Gastrocnemius medialis (tissue), 4 donors: ENCODE results near the gene BORCS5. TPM values are rescaled to one million over a fixed set of nuclear protein-coding genes. Genes with fewer than 3 reads are reported as not detected.

Experiments
- ATAC-seq, 2 donors: fragments of 150-250 bp; one replicate each; pipeline ENCODE4 v1.9.1; 2016
- DNase-seq, 2 donors: peaks; one replicate each; pipeline ENCODE4 v3.0.0-alpha.2; 2019
- H3K27ac ChIP-seq, 4 donors: fragments of 200-600 bp; sonication (generic); 1 replicate in 1 of 4; 2 replicates in 3 of 4; pipeline ENCODE4 v1.5.1; 2016 to 2018; ENCODE audit warnings: mild to moderate bottlenecking in 2 of 4, moderate library complexity in 1 of 4
- H3K27me3 ChIP-seq, 3 donors: fragments of 200-600 bp; sonication (generic) in 2 of 3; 1 replicate in 1 of 3; 2 replicates in 2 of 3; pipeline versions ENCODE4 v1.5.1 to v1.6.0; 2016 to 2019; ENCODE audit warnings: mild to moderate bottlenecking in 1 of 3, moderate library complexity in 1 of 3
- H3K36me3 ChIP-seq, 2 donors: fragments of 200-600 bp; sonication (generic) in 1 of 2; one replicate each; pipeline ENCODE4 v1.5.1; 2017 to 2018
- H3K4me1 ChIP-seq, 2 donors: fragments of 200-600 bp; sonication (generic) in 1 of 2; one replicate each; pipeline ENCODE4 v1.5.1; 2016 to 2017; ENCODE audit warnings: mild to moderate bottlenecking in 2 of 2
- H3K4me3 ChIP-seq, 4 donors: fragments of 200-600 bp; sonication (generic) in 3 of 4; 1 replicate in 1 of 4; 2 replicates in 3 of 4; pipeline ENCODE4 v1.5.1; 2016 to 2019; ENCODE audit warnings: mild to moderate bottlenecking in 2 of 4
- H3K9me3 ChIP-seq, 3 donors: fragments of 200-600 bp; sonication (generic) in 2 of 3; 1 replicate in 1 of 3; 2 replicates in 2 of 3; pipeline ENCODE4 v1.5.1; 2016 to 2019
- POLR2A ChIP-seq, 2 donors: fragments of 450-650 bp; IDR thresholded peaks; one replicate each; pipeline ENCODE4 v1.6.1; 2017; ENCODE audit warnings: antibody characterized with exemption in 2 of 2, mild to moderate bottlenecking in 2 of 2, moderate library complexity in 2 of 2
- in situ Hi-C, 4 donors: fragments of 200-750 bp; cut with MboI; loops; one replicate each; pipeline versions ENCODE4 v1.15.0 to v1.8.0; 2017; ENCODE audit warnings: low sequenced_read_pairs in 4 of 4
- intact Hi-C: fragments of 100-400 bp; cut with DNase I; formaldehyde crosslinking; loops from one replicate; pipeline ENCODE4 v1.15.1; 2023; ENCODE audit warnings: low total_unique reads
- total RNA-seq, 4 donors: library from RNA; depleted of rRNA; stranded (reverse); fragments of >200 nt; gene quantifications; one replicate each; pipeline versions ENCODE4 v1.1.0 to v1.2.3, GENCODE V29; 2016
- TF ChIP-seq, protein P1 (sequence below), 5 experiments: fragments of 450-650 bp in 3 of 5; fragments of 200-600 bp in 2 of 5; sonication (generic) in 2 of 5; IDR thresholded peaks in 4 of 5; conservative IDR thresholded peaks in 1 of 5; 1 replicate in 4 of 5; 2 replicates in 1 of 5; pipeline ENCODE4 v1.5.1; 2016 to 2019; ENCODE audit warnings: antibody characterized with exemption in 5 of 5, mild to moderate bottlenecking in 3 of 5, moderate library complexity in 3 of 5

BORCS5 gene
- total RNA-seq, 4 donors from 2014 or later: 13.0 to 13.9 (median 13.4) TPM

DNA sequence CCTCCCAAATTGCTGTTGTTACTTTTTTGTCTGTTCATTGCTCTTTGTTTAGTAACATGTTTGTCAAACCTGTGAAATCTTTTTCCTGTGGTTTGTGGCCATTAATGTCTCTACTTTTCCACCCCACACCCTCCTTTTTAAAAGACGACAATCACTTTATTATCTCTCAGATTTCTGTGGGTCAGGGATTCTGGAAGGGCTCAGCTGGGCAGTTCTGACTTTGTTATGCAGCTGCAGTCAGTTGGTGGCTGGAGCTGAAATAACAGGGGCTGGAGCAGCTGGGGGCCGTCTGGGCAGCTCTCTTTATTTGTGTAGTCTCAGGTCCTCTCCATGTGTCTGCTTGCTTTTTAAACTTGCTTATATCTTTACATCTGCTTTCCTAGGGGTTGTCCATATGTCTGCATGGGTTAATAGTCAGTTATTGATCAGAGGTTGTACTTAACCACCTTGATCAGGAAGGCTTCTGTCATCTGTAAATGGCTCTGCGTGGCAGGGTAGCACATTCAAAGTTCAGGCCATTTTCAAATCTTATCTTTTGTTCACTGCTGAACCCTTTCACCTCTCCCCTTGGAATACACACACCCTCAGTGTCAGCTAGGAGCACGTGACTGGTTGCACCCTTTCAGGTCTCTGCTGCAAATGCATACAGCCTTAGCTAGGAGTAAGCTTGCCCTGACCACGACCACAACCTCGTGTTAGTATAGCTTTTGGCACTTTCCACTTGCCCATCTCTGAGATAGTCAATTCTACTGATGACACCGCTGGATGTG lies 27.9 kb downstream of the BORCS5 start:
- intact Hi-C loops: no loop called here
- TF ChIP-seq POLR2A (IDR thresholded peaks at IDR 0.05): no peak
- TF ChIP-seq, protein P1, sequence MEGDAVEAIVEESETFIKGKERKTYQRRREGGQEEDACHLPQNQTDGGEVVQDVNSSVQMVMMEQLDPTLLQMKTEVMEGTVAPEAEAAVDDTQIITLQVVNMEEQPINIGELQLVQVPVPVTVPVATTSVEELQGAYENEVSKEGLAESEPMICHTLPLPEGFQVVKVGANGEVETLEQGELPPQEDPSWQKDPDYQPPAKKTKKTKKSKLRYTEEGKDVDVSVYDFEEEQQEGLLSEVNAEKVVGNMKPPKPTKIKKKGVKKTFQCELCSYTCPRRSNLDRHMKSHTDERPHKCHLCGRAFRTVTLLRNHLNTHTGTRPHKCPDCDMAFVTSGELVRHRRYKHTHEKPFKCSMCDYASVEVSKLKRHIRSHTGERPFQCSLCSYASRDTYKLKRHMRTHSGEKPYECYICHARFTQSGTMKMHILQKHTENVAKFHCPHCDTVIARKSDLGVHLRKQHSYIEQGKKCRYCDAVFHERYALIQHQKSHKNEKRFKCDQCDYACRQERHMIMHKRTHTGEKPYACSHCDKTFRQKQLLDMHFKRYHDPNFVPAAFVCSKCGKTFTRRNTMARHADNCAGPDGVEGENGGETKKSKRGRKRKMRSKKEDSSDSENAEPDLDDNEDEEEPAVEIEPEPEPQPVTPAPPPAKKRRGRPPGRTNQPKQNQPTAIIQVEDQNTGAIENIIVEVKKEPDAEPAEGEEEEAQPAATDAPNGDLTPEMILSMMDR (IDR thresholded peaks at IDR 0.05 in 4 of 5, conservative IDR thresholded peaks at IDR 0.05 in 1 of 5): no peak
- DNase-seq (no peak), ATAC-seq (no peak)
- H3K27ac ChIP-seq: no peak overlapping the region
- H3K4me1 ChIP-seq: peaks cover 0 to 16% of the 10 kb centered on the region in 2 donors
- peaks cover 0 to 6% of the 10 kb centered on the region in 2 donors for H3K36me3 ChIP-seq
- in situ Hi-C loops: loop anchor here in 2 of 4 donors (5.0 to 25.0 kb wide), 2 partner anchors 183 to 328 kb away; partner anchors contain the start of gene CDKN1B (in 1 of the 2)
- no peaks in the 10 kb centered on the region for H3K27me3 ChIP-seq
- no peak overlapping the region for H3K4me3 ChIP-seq
- H3K9me3 ChIP-seq: no peaks in the 10 kb centered on the region

DNA sequence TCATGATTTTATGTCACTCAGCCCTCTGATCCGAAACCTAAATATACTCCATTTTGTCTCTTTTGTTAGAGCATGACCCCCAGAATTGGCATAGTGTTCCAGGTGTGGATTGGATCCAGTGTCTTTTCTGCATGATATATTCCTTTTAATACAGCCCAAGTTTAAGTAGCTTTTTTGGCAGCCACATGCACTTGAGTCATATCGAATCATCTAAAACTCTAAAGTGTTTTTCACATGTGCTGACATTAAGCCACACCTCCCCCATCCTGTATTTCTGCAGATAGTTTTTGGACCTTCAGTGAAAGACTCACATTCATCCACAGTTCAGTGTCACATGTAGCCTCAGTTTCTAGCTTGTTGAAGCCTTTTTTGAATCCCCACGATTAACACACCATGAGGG lies 30.6 kb downstream of the BORCS5 start:
- Histone ChIP-seq H3K4me1 (peaks cover 0 to 11% of the 10 kb centered on the region in 2 donors), H3K27me3 (no peaks in the 10 kb centered on the region), H3K36me3 (peaks cover 0 to 6% of the 10 kb centered on the region in 2 donors), H3K9me3 (no peaks in the 10 kb centered on the region), H3K4me3 (no peak overlapping the region), H3K27ac (no peak overlapping the region)
- ATAC-seq (no peak), DNase-seq (no peak)
- intact Hi-C loops (no loop called here), in situ Hi-C loops (loop anchor here in 1 of 4 donors (25.0 kb wide), 1 partner anchor 325 kb away; the partner anchor contains the start of gene CDKN1B)
- no peak for TF ChIP-seq POLR2A (IDR thresholded peaks at IDR 0.05)
- TF ChIP-seq, protein P1 (IDR thresholded peaks at IDR 0.05 in 4 of 5, conservative IDR thresholded peaks at IDR 0.05 in 1 of 5): no peak

DNA sequence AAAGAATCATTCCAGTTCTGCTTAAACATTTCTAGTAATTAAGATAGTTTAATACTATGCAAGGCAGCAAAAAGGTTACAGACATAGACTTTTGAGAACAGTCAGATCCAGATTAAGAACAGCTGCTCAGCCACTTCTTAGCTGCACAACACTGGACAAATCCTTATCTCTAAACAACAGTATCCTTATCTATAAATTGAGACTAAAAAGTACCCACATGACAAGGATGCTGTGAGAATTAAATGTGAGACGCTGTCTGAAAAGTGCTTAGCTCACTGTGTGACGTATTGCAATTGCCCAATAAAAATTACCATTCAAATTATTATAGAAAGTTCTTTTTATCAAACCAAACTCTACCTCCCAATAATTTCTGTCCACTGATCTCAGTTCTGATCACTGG lies 35.5 kb downstream of the BORCS5 start:
- Histone ChIP-seq H3K4me3 (no peak overlapping the region), H3K27ac (no peak overlapping the region), H3K9me3 (no peaks in the 10 kb centered on the region), H3K27me3 (no peaks in the 10 kb centered on the region), H3K4me1 (peaks cover 4 to 15% of the 10 kb centered on the region in 2 donors), H3K36me3 (no peaks in the 10 kb centered on the region)
- in situ Hi-C loops (loop anchor here in 1 of 4 donors (25.0 kb wide), 1 partner anchor 320 kb away; the partner anchor contains the start of gene CDKN1B), intact Hi-C loops (loop anchor here (5.0 kb wide), 1 partner anchor 350 kb away; no protein-coding TSS in a partner anchor)
- DNase-seq (no peak), ATAC-seq (no peak)
- TF ChIP-seq, protein P1 (IDR thresholded peaks at IDR 0.05 in 4 of 5, conservative IDR thresholded peaks at IDR 0.05 in 1 of 5): no peak
- no peak for TF ChIP-seq POLR2A (IDR thresholded peaks at IDR 0.05)

DNA sequence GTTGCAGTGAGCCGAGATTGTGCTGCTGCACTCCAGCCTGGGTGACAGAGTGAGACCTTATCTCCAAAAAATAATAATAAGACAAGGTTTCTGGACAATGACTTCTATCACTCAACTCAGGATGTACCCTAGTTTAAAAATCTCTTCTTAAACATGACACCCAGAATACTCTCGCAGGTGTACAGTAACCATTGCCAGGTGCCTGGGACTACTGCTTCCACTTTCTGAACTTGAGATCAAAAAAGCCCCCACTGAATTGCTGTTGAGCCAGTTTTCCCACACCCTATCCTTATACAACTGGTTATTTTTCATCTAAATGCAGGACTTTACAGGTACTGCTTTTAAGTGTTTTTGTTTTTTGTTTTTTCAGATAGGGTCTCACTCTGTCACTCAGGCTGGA lies 36.3 kb downstream of the BORCS5 start:
- ATAC-seq: no peak
- no peaks in the 10 kb centered on the region for H3K27me3 ChIP-seq
- TF ChIP-seq, protein P1 (IDR thresholded peaks at IDR 0.05 in 4 of 5, conservative IDR thresholded peaks at IDR 0.05 in 1 of 5): no peak
- TF ChIP-seq POLR2A (IDR thresholded peaks at IDR 0.05): no peak
- H3K9me3 ChIP-seq: no peaks in the 10 kb centered on the region
- peaks cover 8 to 18% of the 10 kb centered on the region in 2 donors for H3K4me1 ChIP-seq
- DNase-seq: no peak
- in situ Hi-C loops (loop anchor here in 1 of 4 donors (25.0 kb wide), 1 partner anchor 319 kb away; the partner anchor contains the start of gene CDKN1B), intact Hi-C loops (loop anchor here (5.0 kb wide), 1 partner anchor 349 kb away; no protein-coding TSS in a partner anchor)
- H3K27ac ChIP-seq: no peak overlapping the region
- H3K36me3 ChIP-seq: no peaks in the 10 kb centered on the region
- H3K4me3 ChIP-seq: no peak overlapping the region
